ENCODE measurements around the gene IFI30.
"Not testable (repeated sequence)": the region's sequence is repeated elsewhere in the genome, so short reads cannot be mapped to it uniquely, and the experiment has no call there.

IFI30 gene

DNA sequence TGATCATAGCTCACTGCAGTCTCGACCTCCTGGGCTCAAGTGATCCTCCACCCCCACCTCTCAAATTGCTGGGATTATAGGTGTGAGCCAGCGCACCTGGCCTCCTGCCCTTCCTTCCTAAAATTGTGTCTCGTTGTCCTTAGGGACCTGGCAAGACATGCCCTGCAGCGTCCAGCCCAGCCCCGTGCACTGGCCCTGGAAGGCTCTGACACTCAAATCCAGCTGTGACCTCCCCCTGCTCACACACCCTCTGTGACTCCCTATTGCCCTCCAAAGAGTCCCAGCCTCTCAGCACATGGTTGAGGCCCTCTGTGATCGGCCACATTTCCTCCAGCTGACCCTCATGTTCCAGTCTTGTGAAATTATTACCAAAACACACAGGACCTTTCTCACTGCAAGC lies 24.3 kb downstream of the IFI30 start:
- Mint-ChIP-seq H3K9me3 (ENCODE audit: low read depth) (no peaks in the 10 kb centered on the region), H3K36me3 (no peaks in the 10 kb centered on the region), H3K4me1 (ENCODE audit: low read depth) (peaks cover 19% of the 10 kb centered on the region), H3K27me3 (no peaks in the 10 kb centered on the region), H3K27ac (no peak overlapping the region), H3K4me3 (no peak overlapping the region)

DNA sequence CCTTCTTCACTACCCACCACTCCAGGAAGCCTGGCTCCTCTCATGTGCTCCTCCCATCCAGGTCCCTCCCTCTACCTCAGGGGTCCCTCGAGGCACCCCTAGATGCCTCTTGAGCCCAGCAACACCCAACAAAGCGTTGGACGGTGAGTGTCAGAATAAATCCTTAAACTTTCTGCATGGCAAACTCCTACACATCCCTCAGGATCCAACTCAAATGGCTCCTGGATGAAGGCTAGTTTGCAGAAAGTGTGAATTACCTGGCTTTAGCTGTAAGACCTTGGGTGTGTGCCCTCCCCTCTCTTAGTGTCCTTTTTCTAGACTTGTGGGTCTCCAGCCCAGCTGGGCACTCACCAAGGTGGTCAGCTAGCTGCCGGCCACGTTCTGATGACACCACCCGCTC lies 24.8 kb downstream of the IFI30 start:
- Mint-ChIP-seq H3K9me3 (ENCODE audit: low read depth) (no peaks in the 10 kb centered on the region), H3K27me3 (no peaks in the 10 kb centered on the region), H3K36me3 (no peaks in the 10 kb centered on the region), H3K27ac (no peak overlapping the region), H3K4me1 (ENCODE audit: low read depth) (peaks cover 23% of the 10 kb centered on the region), H3K4me3 (no peak overlapping the region)

DNA sequence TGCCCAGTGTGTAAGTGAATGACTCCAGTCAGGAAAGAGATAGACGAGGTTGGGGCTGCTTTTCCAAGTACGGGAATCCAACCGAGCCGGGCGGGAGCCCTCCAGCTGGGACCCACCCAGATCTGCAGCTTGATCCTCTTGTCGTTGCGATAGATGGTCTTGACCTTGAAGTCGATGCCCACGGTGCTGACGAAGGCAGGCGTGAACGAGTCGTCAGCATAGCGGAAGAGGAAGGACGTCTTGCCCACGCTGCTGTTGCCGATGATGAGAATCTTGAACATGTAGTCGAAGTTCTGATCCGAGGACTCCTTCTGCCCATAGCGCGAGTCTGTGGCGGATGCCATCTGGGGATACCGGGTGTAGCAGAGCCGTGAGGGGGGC lies 28.8 kb downstream of the IFI30 start:
- H3K4me3 Mint-ChIP-seq: peak overlapping the region; percentile 76
- no peaks in the 10 kb centered on the region for H3K27me3 Mint-ChIP-seq
- no peaks in the 10 kb centered on the region for H3K36me3 Mint-ChIP-seq
- peaks cover 16% of the 10 kb centered on the region for H3K4me1 Mint-ChIP-seq (ENCODE audit: low read depth)
- H3K9me3 Mint-ChIP-seq (ENCODE audit: low read depth): no peaks in the 10 kb centered on the region
- peak overlapping the region; percentile 6 for H3K27ac Mint-ChIP-seq

DNA sequence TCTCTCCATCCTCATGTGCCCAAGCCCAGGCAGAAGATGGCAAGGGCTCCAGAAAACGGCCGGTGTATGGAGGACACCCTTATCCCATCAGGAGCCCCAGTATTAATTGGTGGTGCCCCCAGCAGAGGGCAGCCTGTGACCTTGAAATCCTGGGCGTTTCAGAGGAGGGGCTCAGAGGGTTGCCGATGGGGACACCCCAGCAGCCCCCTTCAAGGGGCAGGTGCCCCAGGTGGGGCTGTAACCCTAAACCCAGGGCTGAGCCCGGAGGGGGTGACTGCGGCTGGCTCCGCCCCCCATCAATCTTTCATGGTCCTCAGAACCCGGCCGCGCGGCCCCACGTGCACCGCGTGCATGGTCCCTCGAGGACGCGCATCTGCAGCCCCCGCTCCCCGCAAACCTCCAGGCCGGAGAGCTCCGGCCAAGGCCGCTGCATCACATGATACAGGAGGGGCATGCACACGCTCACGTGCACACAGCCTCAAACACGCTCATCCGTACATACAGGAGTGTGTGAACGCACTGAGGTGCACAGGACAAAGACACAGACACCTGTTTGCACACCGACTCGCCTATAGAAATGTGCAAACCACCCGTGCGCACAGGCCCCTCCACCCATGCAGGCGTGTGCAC lies 29.3 kb downstream of the IFI30 start:
- Mint-ChIP-seq H3K27me3 (no peaks in the 10 kb centered on the region), H3K4me1 (ENCODE audit: low read depth) (peaks cover 16% of the 10 kb centered on the region), H3K36me3 (no peaks in the 10 kb centered on the region), H3K4me3 (peak overlapping the region; percentile 95), H3K9me3 (ENCODE audit: low read depth) (no peaks in the 10 kb centered on the region), H3K27ac (peak overlapping the region; percentile 83)

DNA sequence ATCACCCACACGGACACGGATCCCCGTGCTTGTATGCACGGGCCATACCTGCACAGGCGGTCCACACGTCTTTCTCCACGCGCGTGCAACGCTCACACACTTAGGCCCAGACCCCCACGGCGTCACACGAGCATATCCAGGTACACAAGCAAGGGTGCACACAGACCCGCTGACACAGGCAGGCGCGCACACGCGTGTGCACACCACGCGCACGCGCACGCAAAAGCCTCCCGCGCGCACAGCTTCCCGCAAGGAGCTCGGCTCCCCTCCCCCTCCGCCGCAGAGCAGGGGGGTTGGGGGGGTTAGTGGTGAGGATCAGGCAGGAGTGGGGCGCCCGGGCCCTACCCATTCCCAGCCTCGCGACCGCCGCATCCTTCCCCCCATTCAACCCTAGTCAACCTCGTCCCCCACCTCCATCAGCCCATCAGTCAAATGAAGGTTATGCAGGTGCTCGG lies 29.8 kb downstream of the IFI30 start:
- H3K4me1 Mint-ChIP-seq (ENCODE audit: low read depth): peaks cover 16% of the 10 kb centered on the region
- H3K4me3 Mint-ChIP-seq: peak overlapping the region; percentile 95
- H3K27me3 Mint-ChIP-seq: peaks cover 1% of the 10 kb centered on the region
- no peaks in the 10 kb centered on the region for H3K9me3 Mint-ChIP-seq (ENCODE audit: low read depth)
- no peaks in the 10 kb centered on the region for H3K36me3 Mint-ChIP-seq
- peak overlapping the region; percentile 83 for H3K27ac Mint-ChIP-seq

DNA sequence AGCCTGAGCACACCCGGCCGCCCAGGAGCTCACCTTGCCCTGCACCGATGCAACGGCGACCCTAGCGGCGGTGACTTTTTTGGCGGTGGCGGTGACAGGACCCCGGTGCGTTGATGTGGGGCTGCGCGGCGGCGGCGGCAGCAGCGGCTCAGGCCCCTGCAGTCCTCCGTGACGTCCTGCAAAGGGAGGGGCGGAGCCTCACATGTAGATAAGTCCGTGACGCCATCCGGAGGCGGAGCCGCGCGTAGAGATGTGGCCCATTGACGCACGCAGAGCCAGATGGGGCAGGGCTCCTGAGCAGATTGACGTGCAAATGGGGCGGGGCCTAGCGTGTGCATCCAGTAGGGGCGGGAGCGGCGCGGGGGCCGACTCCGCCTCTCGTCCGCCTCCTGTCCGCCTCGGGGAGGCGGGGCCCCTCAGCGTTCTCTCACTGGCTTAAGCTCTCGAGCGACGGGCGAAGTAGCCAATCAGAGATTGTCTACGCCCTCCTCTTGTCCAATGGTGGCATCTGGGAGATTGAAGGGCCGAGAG lies 30.3 kb downstream of the IFI30 start, which contains the start of gene RAB3A:
RAB3A (minus strand) TSS at position 180 of the 531 bp plus-strand sequence. CDS start 1,302 bp downstream, outside the sequence.
- H3K36me3 Mint-ChIP-seq: no peaks in the 10 kb centered on the region
- peaks cover 4% of the 10 kb centered on the region for H3K27me3 Mint-ChIP-seq
- no peaks in the 10 kb centered on the region for H3K9me3 Mint-ChIP-seq (ENCODE audit: low read depth)
- H3K4me3 Mint-ChIP-seq: peak within 1 kb of the TSS; percentile 95
- peaks cover 16% of the 10 kb centered on the region for H3K4me1 Mint-ChIP-seq (ENCODE audit: low read depth)
- H3K27ac Mint-ChIP-seq: peak within 1 kb of the TSS; percentile 83

DNA sequence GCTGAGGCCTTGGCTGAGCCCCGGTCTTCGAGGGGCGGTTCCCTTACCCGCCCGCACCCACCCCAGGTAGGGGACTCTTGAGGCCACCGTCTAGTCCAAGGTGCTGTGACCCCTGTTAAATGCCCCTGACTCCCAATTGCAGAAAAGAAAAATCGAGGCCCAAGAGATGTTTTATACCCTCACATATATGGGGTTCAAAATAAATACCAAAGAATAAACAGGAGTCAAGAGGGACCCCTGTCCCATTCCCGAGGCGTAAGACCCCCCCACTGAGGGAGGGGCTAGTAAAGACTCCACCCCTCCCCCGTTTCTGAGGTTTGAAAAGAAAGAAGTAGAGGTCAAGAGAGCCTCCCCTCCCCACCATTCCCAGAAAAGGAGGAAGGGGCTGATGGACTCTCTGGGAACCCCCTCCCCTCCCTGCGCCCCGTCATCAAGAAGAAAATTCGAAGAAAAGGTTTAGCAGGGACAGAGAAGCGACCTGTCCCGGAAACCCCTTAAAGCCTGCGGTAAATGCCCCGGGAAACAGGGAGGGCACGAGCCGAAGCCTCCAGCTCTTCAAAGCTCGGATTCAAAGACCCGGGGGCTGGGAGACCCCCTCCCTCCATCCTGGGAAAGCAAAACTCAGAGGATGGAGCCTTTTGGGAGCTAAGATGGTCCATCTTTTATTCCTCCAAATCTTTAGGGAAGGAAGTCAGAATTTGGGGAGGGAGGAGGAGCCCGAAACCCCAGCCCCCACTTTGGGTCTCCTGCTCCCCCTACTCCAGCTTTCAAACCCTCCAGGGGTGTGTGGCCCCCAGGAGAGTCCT lies 31.0 kb downstream of the IFI30 start:
- peaks cover 4% of the 10 kb centered on the region for H3K27me3 Mint-ChIP-seq
- H3K4me1 Mint-ChIP-seq (ENCODE audit: low read depth): peaks cover 16% of the 10 kb centered on the region
- peak overlapping the region; percentile 95 for H3K4me3 Mint-ChIP-seq
- no peaks in the 10 kb centered on the region for H3K36me3 Mint-ChIP-seq
- no peaks in the 10 kb centered on the region for H3K9me3 Mint-ChIP-seq (ENCODE audit: low read depth)
- H3K27ac Mint-ChIP-seq: peak overlapping the region; percentile 78

DNA sequence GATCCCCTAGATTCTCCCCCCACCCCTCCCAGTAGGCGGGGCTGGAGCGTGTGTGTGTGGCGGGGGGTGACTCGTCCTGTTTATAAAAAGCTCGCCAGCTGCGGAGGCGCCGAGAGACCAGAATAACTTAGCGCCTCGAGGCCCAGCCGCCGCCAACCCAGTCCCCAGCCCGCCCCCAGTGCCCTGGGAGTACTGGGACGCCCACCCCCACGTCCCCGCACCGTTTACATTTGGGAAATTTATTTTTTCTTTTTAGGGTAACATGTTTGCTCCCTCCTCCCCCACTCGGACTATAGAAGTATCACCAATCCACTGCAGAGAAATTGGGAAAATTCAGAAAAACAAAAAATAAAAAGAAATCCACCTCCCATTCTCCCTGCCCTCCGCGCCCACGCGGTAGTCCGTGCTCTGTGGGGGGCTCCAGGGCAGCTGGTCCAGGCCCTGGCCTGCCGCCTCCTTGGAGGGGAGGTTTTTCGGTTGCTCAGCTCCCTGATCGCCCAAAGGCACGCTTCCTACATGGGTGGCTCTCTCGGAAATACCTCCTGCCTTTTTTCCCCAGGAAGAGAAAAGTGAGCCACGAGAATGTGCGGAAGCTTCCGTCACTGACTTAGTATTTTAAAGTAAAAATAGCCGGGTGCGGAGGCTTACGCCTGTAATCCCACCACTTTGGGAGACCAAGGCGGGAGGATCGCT lies 31.7 kb downstream of the IFI30 start:
- H3K27ac Mint-ChIP-seq: no peak overlapping the region
- no peaks in the 10 kb centered on the region for H3K36me3 Mint-ChIP-seq
- H3K9me3 Mint-ChIP-seq (ENCODE audit: low read depth): no peaks in the 10 kb centered on the region
- H3K4me1 Mint-ChIP-seq (ENCODE audit: low read depth): peaks cover 16% of the 10 kb centered on the region
- peaks cover 5% of the 10 kb centered on the region for H3K27me3 Mint-ChIP-seq
- H3K4me3 Mint-ChIP-seq: peak overlapping the region; percentile 95

DNA sequence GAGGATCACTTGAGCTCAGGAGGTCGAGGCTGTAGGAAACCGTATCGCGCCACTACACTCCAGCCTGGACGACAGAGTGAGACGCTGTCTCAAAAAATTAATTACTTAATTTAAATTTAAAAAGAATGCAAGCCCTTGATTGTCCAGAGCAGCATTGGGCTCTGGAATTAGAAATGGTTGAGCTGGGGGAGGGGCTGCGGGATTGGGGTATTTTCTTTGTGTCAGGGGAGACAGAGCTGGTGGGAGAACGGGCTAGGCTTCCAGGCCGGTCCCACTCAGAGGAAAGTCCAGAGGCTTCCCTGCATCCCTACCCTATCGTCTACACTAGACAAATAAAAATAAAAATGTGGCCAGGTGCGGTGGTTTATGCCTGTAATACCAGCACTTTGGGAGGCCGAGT lies 32.4 kb downstream of the IFI30 start:
- Mint-ChIP-seq H3K36me3 (no peaks in the 10 kb centered on the region), H3K27me3 (peaks cover 5% of the 10 kb centered on the region), H3K27ac (no peak overlapping the region), H3K4me3 (no peak overlapping the region), H3K9me3 (ENCODE audit: low read depth) (no peaks in the 10 kb centered on the region), H3K4me1 (ENCODE audit: low read depth) (peaks cover 16% of the 10 kb centered on the region)

DNA sequence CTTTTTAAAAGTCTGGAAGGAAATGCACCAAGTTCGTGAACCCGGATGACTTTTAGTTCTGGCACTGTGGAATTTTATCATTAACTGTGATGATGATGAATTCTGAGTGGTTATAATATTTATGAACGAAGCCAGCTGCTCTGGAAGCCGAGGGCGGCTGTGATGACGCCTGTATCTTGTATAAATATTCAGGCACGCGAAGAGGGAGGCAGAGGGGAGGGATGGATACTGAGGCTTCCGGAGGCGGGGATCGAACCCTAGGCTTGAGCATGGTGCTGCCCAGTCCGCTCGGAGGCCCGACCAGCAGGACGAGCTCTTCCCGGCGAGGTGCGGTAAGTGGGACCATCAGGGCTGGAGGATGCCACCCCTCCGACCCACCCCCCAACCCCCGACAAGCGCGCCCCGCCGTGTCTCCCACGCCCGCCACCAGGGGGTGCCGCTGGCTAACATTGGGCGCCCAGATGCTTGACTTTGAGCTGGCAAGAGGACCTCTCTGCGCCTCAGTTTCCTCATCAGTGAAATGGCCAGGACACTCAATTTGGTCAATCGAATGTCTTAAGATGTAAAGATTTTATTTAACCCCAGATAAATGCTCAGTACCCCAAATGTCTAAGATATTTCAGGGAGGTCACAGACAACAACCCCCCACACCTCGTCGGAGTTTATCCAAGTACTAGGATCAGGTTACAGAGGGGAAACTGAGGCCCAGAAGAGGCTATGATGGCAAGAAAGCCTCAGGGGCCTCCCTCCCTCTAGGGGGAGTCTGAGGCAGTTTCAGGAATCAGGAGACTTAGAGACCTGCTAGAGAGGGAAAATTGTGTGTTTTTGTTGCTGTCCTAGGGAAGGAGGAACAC lies 34.7 kb downstream of the IFI30 start:
- peaks cover 5% of the 10 kb centered on the region for H3K27me3 Mint-ChIP-seq
- no peaks in the 10 kb centered on the region for H3K36me3 Mint-ChIP-seq
- H3K4me3 Mint-ChIP-seq: no peak overlapping the region

DNA sequence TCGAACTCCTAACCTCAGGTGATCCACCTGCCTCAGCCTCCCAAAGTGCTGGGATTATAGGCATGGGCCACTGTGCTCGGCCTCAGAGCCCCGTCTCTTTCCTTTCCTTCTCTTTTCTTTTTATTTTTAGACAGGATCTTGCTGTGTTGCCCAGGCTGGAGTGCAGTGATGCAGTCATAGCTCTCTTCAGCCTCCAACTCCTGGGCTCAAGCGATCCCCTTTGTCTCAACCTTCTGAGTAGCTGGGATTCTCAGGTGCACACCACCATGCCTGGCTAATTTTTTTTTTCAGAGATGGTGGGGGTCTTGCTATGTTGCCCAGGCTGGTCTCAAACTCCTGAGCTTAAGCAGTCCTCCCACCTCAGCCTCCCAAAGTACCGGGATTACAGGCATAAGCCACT lies 36.3 kb downstream of the IFI30 start:
- not testable (repeated sequence) for H3K4me3 Mint-ChIP-seq; H3K36me3 Mint-ChIP-seq; H3K27me3 Mint-ChIP-seq; H3K4me1 Mint-ChIP-seq (ENCODE audit: low read depth); H3K27ac Mint-ChIP-seq; H3K9me3 Mint-ChIP-seq (ENCODE audit: low read depth)

More for the DNA sequence above, 34.7 kb downstream of the IFI30 start:
- Mint-ChIP-seq H3K9me3 (ENCODE audit: low read depth) (no peaks in the 10 kb centered on the region), H3K27ac (no peak overlapping the region), H3K4me1 (ENCODE audit: low read depth) (peaks cover 5% of the 10 kb centered on the region)

DNA sequence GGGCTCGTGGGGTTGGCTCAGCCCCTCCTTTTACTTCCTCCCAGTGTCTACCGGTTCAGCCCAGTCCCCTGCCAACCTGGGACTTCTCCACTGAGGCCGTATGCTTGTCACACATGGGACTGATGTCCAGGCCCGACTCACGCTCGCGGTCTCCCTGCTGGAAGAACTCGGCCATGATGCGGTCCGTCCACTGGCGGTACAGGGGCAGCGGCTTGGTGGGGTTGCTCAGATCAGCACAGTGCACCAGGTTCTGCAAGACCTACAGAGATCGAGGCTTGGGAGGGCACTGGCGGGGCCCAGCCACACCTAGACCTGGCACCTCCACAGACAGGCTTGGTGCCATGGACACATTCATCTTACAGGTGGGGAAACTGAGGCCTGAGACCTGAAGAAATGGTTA lies 38.1 kb downstream of the IFI30 start:
- peaks cover 4% of the 10 kb centered on the region for H3K4me1 Mint-ChIP-seq (ENCODE audit: low read depth)
- peaks cover 5% of the 10 kb centered on the region for H3K27me3 Mint-ChIP-seq
- no peak overlapping the region for H3K4me3 Mint-ChIP-seq
- no peak overlapping the region for H3K27ac Mint-ChIP-seq
- no peaks in the 10 kb centered on the region for H3K36me3 Mint-ChIP-seq
- H3K9me3 Mint-ChIP-seq (ENCODE audit: low read depth): no peaks in the 10 kb centered on the region

DNA sequence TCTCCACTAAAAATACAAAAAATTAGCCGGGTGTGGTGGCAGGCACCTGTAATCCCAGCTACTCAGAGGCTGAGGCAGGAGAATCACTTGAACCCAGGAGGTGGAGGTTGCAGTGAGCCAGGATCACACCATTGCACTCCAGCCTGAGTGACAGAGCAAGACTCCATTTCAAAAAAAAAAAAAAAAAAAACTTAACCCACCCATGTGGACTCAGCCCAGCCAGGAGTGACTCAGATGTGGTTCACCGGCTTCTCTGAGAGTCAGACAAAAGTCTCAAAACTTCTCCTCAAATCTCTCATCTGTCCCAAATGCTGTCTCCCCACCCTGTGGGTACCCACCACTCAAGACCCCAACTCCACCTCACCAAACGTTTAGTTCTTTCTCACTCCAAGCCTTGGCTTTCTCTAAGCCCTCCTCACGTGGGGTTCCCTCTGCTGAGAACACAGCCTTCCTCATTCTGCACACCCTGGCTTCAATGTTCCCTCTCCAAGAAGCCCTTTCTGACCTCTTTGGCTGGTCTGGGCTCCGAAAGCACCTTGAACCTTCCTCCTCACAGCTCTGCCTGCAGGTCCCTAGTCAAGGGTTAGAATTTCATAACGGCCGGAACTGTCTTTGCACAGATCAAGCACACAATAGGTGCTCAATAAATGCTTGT lies 41.3 kb downstream of the IFI30 start:
- Mint-ChIP-seq H3K27me3 (peaks cover 4% of the 10 kb centered on the region), H3K36me3 (no peaks in the 10 kb centered on the region), H3K4me1 (ENCODE audit: low read depth) (peaks cover 4% of the 10 kb centered on the region), H3K4me3 (no peak overlapping the region), H3K9me3 (ENCODE audit: low read depth) (no peaks in the 10 kb centered on the region), H3K27ac (no peak overlapping the region)

DNA sequence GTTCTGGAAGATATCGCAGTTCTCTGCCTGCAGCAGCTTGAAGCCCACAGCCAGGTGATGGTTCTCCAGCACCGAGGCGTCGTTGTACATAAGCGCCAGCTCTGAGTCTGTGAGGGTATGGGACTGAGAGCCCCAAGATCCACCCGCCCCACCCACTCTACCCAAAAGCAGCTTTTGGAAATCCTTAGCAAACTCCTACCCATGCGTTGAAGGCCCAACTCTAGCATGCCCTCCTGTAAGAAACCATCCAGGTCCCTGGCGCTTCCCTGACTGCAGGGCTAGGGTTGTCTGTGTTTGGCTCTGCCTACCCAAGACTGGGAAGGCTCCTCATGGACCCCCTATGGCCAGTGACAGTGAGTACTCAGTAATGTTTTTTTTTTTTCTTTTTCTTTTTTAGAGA lies 43.2 kb downstream of the IFI30 start:
- H3K36me3 Mint-ChIP-seq: no peaks in the 10 kb centered on the region
- peaks cover 9% of the 10 kb centered on the region for H3K27me3 Mint-ChIP-seq
- peaks cover 9% of the 10 kb centered on the region for H3K4me1 Mint-ChIP-seq (ENCODE audit: low read depth)
- no peak overlapping the region for H3K27ac Mint-ChIP-seq
- no peaks in the 10 kb centered on the region for H3K9me3 Mint-ChIP-seq (ENCODE audit: low read depth)
- H3K4me3 Mint-ChIP-seq: no peak overlapping the region

All from activated naive CD8-positive, alpha-beta T cell (primary cell).